SU-DHL-6 (cell line): ENCODE data around the gene PTGES2.

ENCODE experiments used
- H2AFZ ChIP-seq: fragments of 200-600 bp; sonication (generic); 2 replicates; pipeline ENCODE4 v1.6.1; 2014; ENCODE audit warnings: low read depth, mild to moderate bottlenecking, moderate library complexity, mixed read lengths, antibody characterized with exemption, low read length; ENCODE audit not compliant: severe bottlenecking
- H3F3A ChIP-seq: fragments of 200-600 bp; shearing (Covaris generic); 2 replicates; pipeline ENCODE4 v1.6.0; 2016; ENCODE audit warnings: antibody characterized with exemption, mild to moderate bottlenecking; ENCODE audit not compliant: insufficient read depth
- H3K27ac ChIP-seq: fragments of 200-600 bp; sonication (generic); 2 replicates; pipeline ENCODE4 v1.5.1; 2016; ENCODE audit warnings: low read depth, mild to moderate bottlenecking, low read length, moderate library complexity, mixed read lengths
- H3K27me3 ChIP-seq: fragments of 200-600 bp; sonication (generic), shearing (Covaris generic); 2 replicates; pipeline ENCODE4 v1.6.0; 2014; ENCODE audit warnings: mild to moderate bottlenecking, low read length
- H3K36me3 ChIP-seq: fragments of 200-600 bp; sonication (generic); 2 replicates; pipeline ENCODE4 v1.6.1; 2014; ENCODE audit warnings: mild to moderate bottlenecking, low read length, mixed read lengths
- H3K4me2 ChIP-seq: fragments of 300-600, 200-600 bp; shearing (Covaris generic), sonication (generic); 2 replicates; pipeline ENCODE4 v1.6.0; 2014; ENCODE audit warnings: low read length, low read depth, mild to moderate bottlenecking; ENCODE audit not compliant: poor library complexity, severe bottlenecking
- H3K4me3 ChIP-seq: fragments of 200-600 bp; sonication (generic); 2 replicates; pipeline ENCODE4 v1.5.1; 2014; ENCODE audit warnings: antibody characterized with exemption, low read length, mild to moderate bottlenecking, mixed read lengths; ENCODE audit not compliant: insufficient read depth, poor library complexity, severe bottlenecking
- H3K79me2 ChIP-seq: fragments of 200-600 bp; sonication (generic); 2 replicates; pipeline ENCODE4 v1.6.1; 2014; ENCODE audit warnings: mild to moderate bottlenecking, low read length, moderate library complexity; ENCODE audit not compliant: insufficient read depth
- H3K9ac ChIP-seq: fragments of 200-600 bp; sonication (generic); 2 replicates; pipeline ENCODE4 v1.7.0; 2014; ENCODE audit warnings: mild to moderate bottlenecking, low read length
- H3K9me2 ChIP-seq: fragments of 200-600 bp; sonication (generic); replicated peaks from 2 replicates; pipeline ENCODE4 v1.6.1; 2014; ENCODE audit warnings: low read length; ENCODE audit not compliant: insufficient read depth
- H3K9me3 ChIP-seq: fragments of 200-600 bp; sonication (generic); 2 replicates; pipeline ENCODE4 v1.6.1; 2014; ENCODE audit warnings: low read length, mixed read lengths; ENCODE audit not compliant: insufficient read depth
- H4K20me1 ChIP-seq: fragments of 200-600 bp; sonication (generic); 2 replicates; pipeline ENCODE4 v1.6.1; 2014; ENCODE audit warnings: low read depth, mild to moderate bottlenecking, antibody characterized with exemption, low read length, moderate library complexity, mixed read lengths
- CTCF ChIP-seq: fragments of 200-600 bp; sonication (generic); IDR thresholded peaks from one replicate; pipeline ENCODE4 v1.5.1; 2017; ENCODE audit warnings: antibody characterized with exemption, mild to moderate bottlenecking, low read length, moderate library complexity; ENCODE audit not compliant: insufficient read depth, poor library complexity, severe bottlenecking
- EZH2phosphoT487 ChIP-seq: fragments of 200-600 bp; sonication (generic), shearing (Covaris generic); conservative IDR thresholded peaks from 2 replicates; pipeline ENCODE4 v1.6.1; 2018; ENCODE audit warnings: mild to moderate bottlenecking, antibody characterized with exemption, low read length, moderate library complexity, mixed read lengths

The PTGES2 gene

GRCh38 chr9:128127568-128127989 lies at the start of gene PTGES2:
Gene PTGES2, minus strand, starts transcription at chr9:128127729. Its CDS starts 12 bp downstream, at chr9:128127717.
- Histone ChIP-seq H2AFZ (peak within 1 kb of the TSS; percentile 94), H3K27me3 (no peaks in the 10 kb centered on the region), H3K36me3 (no peaks in the 10 kb centered on the region), H4K20me1 (no peaks in the 10 kb centered on the region; the same call in 1 of the 2 replicates), H3K9ac (peak within 1 kb of the TSS; percentile 92), H3K4me2 (peak within 1 kb of the TSS; percentile 84), H3K79me2 (peaks cover 20% of the 10 kb centered on the region), H3F3A (no peaks in the 10 kb centered on the region), H3K27ac (peak within 1 kb of the TSS; percentile 93), H3K4me3 (peak within 1 kb of the TSS; percentile 91), H3K9me3 (no peaks in the 10 kb centered on the region), H3K9me2 (no peaks in the 10 kb centered on the region)
- TF ChIP-seq EZH2phosphoT487: no peak
- TF ChIP-seq CTCF: no peak

- H3K4me3 ChIP-seq: no peak overlapping the region
- H3F3A ChIP-seq: 0 out of 2 replicates have a peak, but pooled peaks cover 5% of the 10 kb centered on the region
- no peaks in the 10 kb centered on the region for H4K20me1 ChIP-seq
- no peaks in the 10 kb centered on the region for H3K9me2 ChIP-seq
- H3K27ac ChIP-seq: no peak overlapping the region
- no peaks in the 10 kb centered on the region for H3K27me3 ChIP-seq
- H3K79me2 ChIP-seq: no peaks in the 10 kb centered on the region
- H3K9ac ChIP-seq: no peak overlapping the region
- peaks cover 10% of the 10 kb centered on the region for H3K36me3 ChIP-seq
- no peak overlapping the region for H3K4me2 ChIP-seq
- H3K9me3 ChIP-seq: peaks cover 12% of the 10 kb centered on the region; the same call in 1 of the 2 replicates
- H2AFZ ChIP-seq: no peak overlapping the region
- TF ChIP-seq CTCF (no peak), EZH2phosphoT487 (no peak)
Observed at GRCh38 chr9:128175726-128176125, 48.2 kb upstream of the PTGES2 start.

GRCh38 chr9:128175102-128175563 lies 47.6 kb upstream of the PTGES2 start:
- H3K9me3 ChIP-seq: peaks cover 11% of the 10 kb centered on the region; the same call in 1 of the 2 replicates
- no peak overlapping the region for H2AFZ ChIP-seq
- TF ChIP-seq EZH2phosphoT487 (no peak), CTCF (no peak)
- no peaks in the 10 kb centered on the region for H3K9me2 ChIP-seq
- peaks cover 8% of the 10 kb centered on the region for H3K36me3 ChIP-seq
- H3K9ac ChIP-seq: no peak overlapping the region
- H3K79me2 ChIP-seq: no peaks in the 10 kb centered on the region
- H3K4me2 ChIP-seq: no peak overlapping the region
- H3K4me3 ChIP-seq: no peak overlapping the region
- H3K27ac ChIP-seq: no peak overlapping the region
- no peaks in the 10 kb centered on the region for H4K20me1 ChIP-seq
- 0 out of 2 replicates have a peak, but pooled peaks cover 5% of the 10 kb centered on the region for H3F3A ChIP-seq
- no peaks in the 10 kb centered on the region for H3K27me3 ChIP-seq
